ENCODE data around the gene MTX1.
"Not testable (repeated sequence)": the region's sequence is repeated elsewhere in the genome, so short reads cannot be mapped to it uniquely, and the experiment has no call there.

Gene MTX1

DNA sequence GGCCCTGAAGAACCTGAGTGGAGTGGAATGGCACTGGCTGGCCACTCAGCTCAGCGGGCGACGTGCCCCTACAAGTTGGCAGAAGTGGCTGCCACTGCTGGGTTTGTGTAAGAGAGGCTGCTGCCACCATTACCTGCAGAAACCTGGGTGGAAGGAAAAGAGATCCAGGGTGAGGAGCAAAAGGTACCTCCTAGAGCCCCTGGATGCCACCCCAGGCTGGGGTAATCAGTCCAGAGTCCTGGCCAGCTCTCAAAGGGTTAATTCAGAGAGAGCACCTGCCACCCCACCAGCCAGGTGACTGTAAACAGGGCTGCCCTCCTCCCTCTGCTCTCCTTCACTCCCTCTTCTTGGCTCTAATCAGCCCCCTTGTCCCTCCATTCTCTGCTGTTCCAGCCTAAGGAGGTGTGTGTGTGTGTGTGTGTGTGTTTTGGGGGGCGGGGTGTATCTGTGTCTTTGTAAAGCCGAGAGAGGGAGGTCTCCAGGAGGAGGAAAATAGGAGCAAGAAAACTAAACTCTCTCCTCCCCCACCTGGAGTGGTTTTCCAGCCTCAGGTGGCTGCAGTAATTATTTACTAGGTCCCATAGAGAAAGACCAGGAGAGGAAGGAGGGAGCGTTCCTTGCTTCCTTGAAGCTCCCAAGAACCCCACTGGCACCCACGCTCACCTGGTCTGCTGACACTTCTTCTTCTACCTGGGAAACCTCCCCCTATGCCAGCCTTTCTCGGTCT is 22.3 kb upstream of the MTX1 start:
- no peak overlapping the region for H3K4me3 ChIP-seq (ENCODE audit: control insufficient read depth, low read depth, low read length)
- no peak for DNase-seq (ENCODE audit: low read depth)

DNA sequence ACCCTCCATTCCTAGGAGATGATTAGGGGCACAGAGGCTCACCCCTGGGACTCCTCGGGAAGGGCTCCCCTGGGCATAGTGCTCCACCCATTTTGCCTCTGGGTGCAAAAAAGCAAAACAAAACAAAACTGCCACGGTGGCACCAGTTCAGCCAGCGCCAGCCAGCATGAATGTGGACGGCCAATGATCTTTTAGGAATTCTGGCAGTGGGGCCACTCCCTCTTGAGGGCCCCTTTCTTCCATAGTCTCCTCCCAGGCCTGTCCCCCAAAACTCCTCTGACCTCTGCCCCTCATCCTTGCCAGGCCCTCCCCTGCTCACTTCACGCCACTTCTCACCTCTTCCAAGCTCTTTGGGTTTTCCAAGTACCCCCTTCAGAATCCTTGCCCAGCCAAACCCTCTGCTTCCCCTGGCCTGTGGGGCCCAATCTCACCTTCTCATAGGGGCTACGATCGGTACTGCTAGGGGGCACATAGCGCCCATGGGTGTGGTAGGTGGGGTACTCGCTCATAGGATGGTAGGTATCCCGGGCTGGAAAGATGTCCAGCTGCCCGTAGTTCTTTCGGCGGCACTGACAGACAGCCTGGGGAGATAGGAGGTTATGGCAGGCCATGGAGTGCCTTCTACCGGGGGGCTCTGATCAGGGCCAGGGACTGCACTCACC is 21.6 kb upstream of the MTX1 start:
- no peak for TF ChIP-seq CTCF (IDR thresholded peaks at IDR 0.05; ENCODE audit: control insufficient read depth, insufficient read depth, low read depth, low read length, missing control alignments)
- H3K4me3 ChIP-seq (ENCODE audit: control insufficient read depth, low read depth, low read length), result no peak overlapping the region
- DNase-seq (ENCODE audit: low read depth), result no peak

More for the DNA sequence above, 22.3 kb upstream of the MTX1 start:
- TF ChIP-seq CTCF (IDR thresholded peaks at IDR 0.05; ENCODE audit: control insufficient read depth, insufficient read depth, low read depth, low read length, missing control alignments), result no peak

- no peak overlapping the region for H3K4me3 ChIP-seq (ENCODE audit: control insufficient read depth, low read depth, low read length)
- no peak for DNase-seq (ENCODE audit: low read depth)
Measured at GRCh38 chr1:155187456-155187891, 21.0 kb upstream of the MTX1 start.

DNA sequence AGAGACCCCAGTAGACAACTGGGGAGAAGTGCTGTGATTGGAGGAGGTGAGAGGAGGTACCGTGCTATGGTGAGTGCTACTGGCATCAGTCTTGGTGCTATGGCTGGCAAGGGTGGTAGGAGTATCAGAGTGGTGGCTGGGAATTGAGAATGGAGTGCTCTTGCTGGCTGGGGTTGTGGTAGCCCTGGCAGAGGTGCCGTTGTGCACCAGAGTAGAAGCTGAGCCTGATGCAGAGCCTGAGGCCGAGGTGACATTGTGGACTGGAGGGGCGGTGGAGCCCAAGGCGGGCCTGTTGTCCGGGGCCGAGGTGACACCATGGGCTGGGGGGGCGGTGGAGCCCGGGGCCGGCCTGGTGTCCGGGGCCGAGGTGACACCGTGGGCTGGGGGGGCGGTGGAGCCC is 20.2 kb upstream of the MTX1 start:
- TF ChIP-seq CTCF (IDR thresholded peaks at IDR 0.05; ENCODE audit: control insufficient read depth, insufficient read depth, low read depth, low read length, missing control alignments), result no peak
- no peak overlapping the region for H3K4me3 ChIP-seq (ENCODE audit: control insufficient read depth, low read depth, low read length)
- no peak for DNase-seq (ENCODE audit: low read depth)

More at GRCh38 chr1:155187456-155187891, 21.0 kb upstream of the MTX1 start:
- TF ChIP-seq CTCF (IDR thresholded peaks at IDR 0.05; ENCODE audit: control insufficient read depth, insufficient read depth, low read depth, low read length, missing control alignments), result no peak

DNA sequence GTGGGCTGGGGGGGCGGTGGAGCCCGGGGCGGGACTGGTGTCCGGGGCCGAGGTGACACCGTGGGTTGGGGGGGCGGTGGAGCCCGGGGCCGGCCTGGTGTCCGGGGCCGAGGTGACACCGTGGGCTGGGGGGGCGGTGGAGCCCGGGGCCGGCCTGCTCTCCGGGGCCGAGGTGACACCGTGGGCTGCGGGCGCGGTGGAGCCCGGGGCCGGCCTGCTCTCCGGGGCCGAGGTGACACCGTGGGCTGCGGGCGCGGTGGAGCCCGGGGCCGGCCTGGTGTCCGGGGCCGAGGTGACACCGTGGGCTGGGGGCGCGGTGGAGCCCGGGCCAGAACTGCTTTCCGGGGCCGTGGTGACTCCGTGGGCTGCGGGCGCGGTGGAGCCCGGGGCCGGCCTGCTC is 18.6 kb upstream of the MTX1 start:
- not testable (repeated sequence) for DNase-seq (ENCODE audit: low read depth); H3K4me3 ChIP-seq (ENCODE audit: control insufficient read depth, low read depth, low read length)

- no peak overlapping the region for H3K4me3 ChIP-seq (ENCODE audit: control insufficient read depth, low read depth, low read length)
- TF ChIP-seq CTCF (IDR thresholded peaks at IDR 0.05; ENCODE audit: control insufficient read depth, insufficient read depth, low read depth, low read length, missing control alignments), result no peak
- no peak for DNase-seq (ENCODE audit: low read depth)
Measured at GRCh38 chr1:155191904-155192303, 16.6 kb upstream of the MTX1 start.

Data from AG09309 (cell line).